ENCODE data around the gene TSEN2. TPM values are rescaled to one million over a fixed set of nuclear protein-coding genes. Genes with fewer than 3 reads are reported as not detected.

TSEN2 gene
- total and polyA plus RNA-seq, 11 donors: 14.3 to 22.3 (median 18.4) TPM

- Histone ChIP-seq H3K9me3 (no peaks in the 10 kb centered on the region), H3K36me3 (peaks cover 0 to 9% (median 0%) of the 10 kb centered on the region in 9 donors), H3K4me3 (no peak overlapping the region), H3K4me1 (no peaks in the 10 kb centered on the region), H3K27me3 (no peaks in the 10 kb centered on the region), H3K27ac (no peak overlapping the region)
- no peak for TF ChIP-seq CTCF (IDR thresholded peaks at IDR 0.05)
- TF ChIP-seq POLR2A (IDR thresholded peaks at IDR 0.05): no peak
- intact Hi-C loops (cut with DNase I): loop anchor here in 1 of 10 donors (10.0 kb wide), 1 partner anchor 360 kb away; no protein-coding TSS in a partner anchor
- WGBS, 4 donors: 75 to 78% (median 76%) methylated on average over 11 of the region's 11 CpGs
- DNase-seq: no peak
- no peak for ATAC-seq
Measured at GRCh38 chr3:12544652-12545472, 60.6 kb downstream of the TSEN2 start.

DNA sequence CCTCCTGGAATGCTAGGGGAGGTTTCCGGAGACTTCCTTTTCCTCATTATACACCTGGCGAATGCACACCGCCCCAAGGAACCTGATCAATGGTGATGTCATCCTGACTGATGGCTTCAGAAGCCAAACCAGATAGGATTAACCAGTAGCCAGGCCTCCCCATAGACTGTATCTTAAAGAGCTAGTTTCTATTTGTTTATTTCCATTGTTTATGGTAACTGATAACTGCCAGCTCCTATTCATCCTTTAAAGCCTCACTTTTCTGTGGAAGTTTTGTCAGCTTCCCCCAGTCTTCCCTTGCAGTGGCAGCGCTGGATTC lies 61.2 kb downstream of the TSEN2 start, which contains the start of gene MKRN2OS:
Gene MKRN2OS, minus strand, starts transcription at position 27 of the 319 bp plus-strand sequence. CDS start 35 bp downstream, outside the sequence.
- Histone ChIP-seq H3K36me3 (peaks cover 0 to 4% (median 0%) of the 10 kb centered on the region in 9 donors), H3K9me3 (no peaks in the 10 kb centered on the region), H3K4me1 (no peaks in the 10 kb centered on the region), H3K4me3 (no peak within 1 kb of the TSS), H3K27ac (no peak within 1 kb of the TSS), H3K27me3 (no peaks in the 10 kb centered on the region)
- WGBS, 4 donors: 56 to 63% (median 61%) methylated on average over 4 of the region's 4 CpGs
- DNase-seq: no peak
- intact Hi-C loops (cut with DNase I): loop anchor here in 1 of 10 donors (10.0 kb wide), 1 partner anchor 359 kb away; no protein-coding TSS in a partner anchor
- TF ChIP-seq CTCF (IDR thresholded peaks at IDR 0.05): no peak
- TF ChIP-seq POLR2A (IDR thresholded peaks at IDR 0.05): no peak
- ATAC-seq: peak in 1 of 4 donors; percentile 33

GRCh38 chr3:12549971-12550760 lies 65.9 kb downstream of the TSEN2 start:
- Histone ChIP-seq H3K4me1 (peaks cover 0 to 11% (median 0%) of the 10 kb centered on the region in 12 donors), H3K27me3 (peaks cover 0 to 17% (median 0%) of the 10 kb centered on the region in 9 donors), H3K9me3 (no peaks in the 10 kb centered on the region), H3K36me3 (no peaks in the 10 kb centered on the region), H3K4me3 (no peak overlapping the region), H3K27ac (no peak overlapping the region)
- no peak for TF ChIP-seq POLR2A (IDR thresholded peaks at IDR 0.05)
- no peak for TF ChIP-seq CTCF (IDR thresholded peaks at IDR 0.05)
- ATAC-seq: no peak
- intact Hi-C loops (cut with DNase I): loop anchor here in 3 of 10 donors (10.0 kb wide), 2 partner anchors 115 to 355 kb away; partner anchors contain the start of gene RAF1 (in 2 of the 3)
- DNase-seq: no peak
- 71 to 81% (median 76%) methylated on average over 7 of the region's 7 CpGs for WGBS, 4 donors
